Liver (tissue), 9 donors: ENCODE measurements around the gene COL26A1. TPM values are rescaled to one million over a fixed set of nuclear protein-coding genes. Genes with fewer than 3 reads are reported as not detected.
A peak's percentile ranks its signal among the peaks of the same experiment; 100 is the strongest.

Source experiments
- DNase-seq: peaks from one replicate; pipeline ENCODE4 v3.0.0-alpha.2; 2017; ENCODE audit warnings: low spot score
- H3K27ac ChIP-seq, 2 donors: one replicate each; pipeline ENCODE4 v1.7.0; 2013; ENCODE audit warnings: inconsistent platforms in 2 of 2, low read length in 2 of 2, control low read depth in 1 of 2, low read depth in 1 of 2, mild to moderate bottlenecking in 1 of 2
- H3K27me3 ChIP-seq, 4 donors: one replicate each; pipeline versions ENCODE4 v1.6.1 to v1.7.0; 2013; ENCODE audit warnings: low read length in 3 of 4, inconsistent platforms in 1 of 4, mild to moderate bottlenecking in 1 of 4, moderate library complexity in 1 of 4; ENCODE audit not compliant: control insufficient read depth in 4 of 4, insufficient read depth in 4 of 4
- H3K36me3 ChIP-seq, 4 donors: one replicate each; pipeline versions ENCODE4 v1.6.1 to v1.7.0; 2013; ENCODE audit warnings: low read length in 3 of 4, mild to moderate bottlenecking in 3 of 4, low read depth in 1 of 4, moderate library complexity in 1 of 4; ENCODE audit not compliant: control insufficient read depth in 4 of 4, insufficient read depth in 3 of 4
- H3K4me1 ChIP-seq, 4 donors: one replicate each; pipeline versions ENCODE4 v1.6.1 to v1.7.0; 2013; ENCODE audit warnings: low read length in 3 of 4, mild to moderate bottlenecking in 3 of 4, moderate library complexity in 1 of 4; ENCODE audit not compliant: control insufficient read depth in 4 of 4, insufficient read depth in 4 of 4
- H3K4me3 ChIP-seq, 3 donors: one replicate each; pipeline versions ENCODE4 v1.6.1 to v1.7.0; 2013; ENCODE audit warnings: low read length in 3 of 3, control low read depth in 1 of 3, low read depth in 1 of 3, mild to moderate bottlenecking in 1 of 3
- H3K9ac ChIP-seq, 2 donors: one replicate each; pipeline ENCODE4 v1.7.0; 2013; ENCODE audit warnings: low read length in 2 of 2, mild to moderate bottlenecking in 2 of 2, moderate library complexity in 2 of 2, control low read depth in 1 of 2, low read depth in 1 of 2
- H3K9me3 ChIP-seq, 4 donors: one replicate each; pipeline versions ENCODE4 v1.6.1 to v1.7.0; 2013; ENCODE audit warnings: low read length in 3 of 4; ENCODE audit not compliant: control insufficient read depth in 4 of 4
- CTCF ChIP-seq: fragments of 150-350 bp; IDR thresholded peaks from 2 replicates; pipeline ENCODE4 v1.5.1; 2017; ENCODE audit warnings: improper control_type of control experiment, low read depth, low read length; ENCODE audit not compliant: missing input control
- HNF4G ChIP-seq: IDR thresholded peaks from 2 replicates; pipeline ENCODE4 v1.6.1; 2016; ENCODE audit warnings: antibody characterized with exemption
- JUND ChIP-seq, 2 donors: IDR thresholded peaks; 2 replicates each; pipeline ENCODE4 v1.6.1; 2016; ENCODE audit warnings: antibody characterized with exemption in 2 of 2
- NR2F2 ChIP-seq: IDR thresholded peaks from 2 replicates; pipeline ENCODE4 v1.6.1; 2016; ENCODE audit warnings: antibody characterized with exemption
- RAD21 ChIP-seq, 2 donors: IDR thresholded peaks; 2 replicates each; pipeline ENCODE4 v1.6.1; 2016; ENCODE audit warnings: antibody characterized with exemption in 2 of 2, mild to moderate bottlenecking in 2 of 2
- RXRA ChIP-seq, 2 donors: IDR thresholded peaks; 2 replicates each; pipeline ENCODE4 v1.6.1; 2017 to 2018; ENCODE audit warnings: antibody characterized with exemption in 2 of 2, mild to moderate bottlenecking in 1 of 2
- SP1 ChIP-seq: IDR thresholded peaks from 2 replicates; pipeline ENCODE4 v1.6.1; 2018; ENCODE audit warnings: antibody characterized with exemption, mild to moderate bottlenecking
- YY1 ChIP-seq: IDR thresholded peaks from 2 replicates; pipeline ENCODE4 v1.6.1; 2016; ENCODE audit warnings: antibody characterized with exemption, mild to moderate bottlenecking
- WGBS: extraction: QIAGEN DNeasy Blood & Tissue Kit; methylation state at CpG from one replicate; pipeline ENCODE4 v1.1.7; 2013; 5-methylcytosine and 5-hydroxymethylcytosine counted together
- polyA plus RNA-seq, 2 donors: library from polyadenylated mRNA; stranded (reverse) in 1 of 2; unstranded in 1 of 2; fragments of 200-250 nt in 1 of 2; fragments of >200 nt in 1 of 2; fragmentation: Nextera tagmentation in 1 of 2; extraction: Ambion mirVana in 1 of 2; gene quantifications; one replicate each; pipeline versions ENCODE4 v1.2.1 to v1.2.3, GENCODE V29; 2013 to 2015
- total RNA-seq, 2 donors: library from RNA; depleted of rRNA; stranded (reverse); fragments of >200 nt; gene quantifications; one replicate each; pipeline ENCODE4 v1.2.3, GENCODE V29; 2014
- TF ChIP-seq, protein P1 (sequence below): IDR thresholded peaks from 2 replicates; pipeline ENCODE4 v1.6.1; 2016; ENCODE audit warnings: antibody characterized with exemption, mild to moderate bottlenecking
- TF ChIP-seq, protein P2 (sequence below): IDR thresholded peaks from 2 replicates; pipeline ENCODE4 v1.6.1; 2016; ENCODE audit warnings: antibody characterized with exemption
- donor health status: healthy.
- donor health status: healthy.
- donor health status: healthy.
- donor health status: healthy.
- donor health status: healthy.

Gene COL26A1
- total and polyA plus RNA-seq, 4 donors, result 0.76 to 1.8 (median 0.96) TPM

GRCh38 chr7:101363196-101363733, 590 bp downstream of the COL26A1 start:
- peak overlapping the region; percentile 51 to 84 (median 59) for H3K4me3 ChIP-seq
- 2% methylated on average over 46 of the region's 46 CpGs for WGBS
- no peak overlapping the region for H3K9ac ChIP-seq
- peak overlapping the region; percentile 69 to 76 for H3K27ac ChIP-seq
- H3K36me3 ChIP-seq, result no peaks in the 10 kb centered on the region
- H3K9me3 ChIP-seq, result no peaks in the 10 kb centered on the region
- peaks cover 6 to 17% (median 12%) of the 10 kb centered on the region in 4 donors for H3K4me1 ChIP-seq
- TF ChIP-seq, protein P1, sequence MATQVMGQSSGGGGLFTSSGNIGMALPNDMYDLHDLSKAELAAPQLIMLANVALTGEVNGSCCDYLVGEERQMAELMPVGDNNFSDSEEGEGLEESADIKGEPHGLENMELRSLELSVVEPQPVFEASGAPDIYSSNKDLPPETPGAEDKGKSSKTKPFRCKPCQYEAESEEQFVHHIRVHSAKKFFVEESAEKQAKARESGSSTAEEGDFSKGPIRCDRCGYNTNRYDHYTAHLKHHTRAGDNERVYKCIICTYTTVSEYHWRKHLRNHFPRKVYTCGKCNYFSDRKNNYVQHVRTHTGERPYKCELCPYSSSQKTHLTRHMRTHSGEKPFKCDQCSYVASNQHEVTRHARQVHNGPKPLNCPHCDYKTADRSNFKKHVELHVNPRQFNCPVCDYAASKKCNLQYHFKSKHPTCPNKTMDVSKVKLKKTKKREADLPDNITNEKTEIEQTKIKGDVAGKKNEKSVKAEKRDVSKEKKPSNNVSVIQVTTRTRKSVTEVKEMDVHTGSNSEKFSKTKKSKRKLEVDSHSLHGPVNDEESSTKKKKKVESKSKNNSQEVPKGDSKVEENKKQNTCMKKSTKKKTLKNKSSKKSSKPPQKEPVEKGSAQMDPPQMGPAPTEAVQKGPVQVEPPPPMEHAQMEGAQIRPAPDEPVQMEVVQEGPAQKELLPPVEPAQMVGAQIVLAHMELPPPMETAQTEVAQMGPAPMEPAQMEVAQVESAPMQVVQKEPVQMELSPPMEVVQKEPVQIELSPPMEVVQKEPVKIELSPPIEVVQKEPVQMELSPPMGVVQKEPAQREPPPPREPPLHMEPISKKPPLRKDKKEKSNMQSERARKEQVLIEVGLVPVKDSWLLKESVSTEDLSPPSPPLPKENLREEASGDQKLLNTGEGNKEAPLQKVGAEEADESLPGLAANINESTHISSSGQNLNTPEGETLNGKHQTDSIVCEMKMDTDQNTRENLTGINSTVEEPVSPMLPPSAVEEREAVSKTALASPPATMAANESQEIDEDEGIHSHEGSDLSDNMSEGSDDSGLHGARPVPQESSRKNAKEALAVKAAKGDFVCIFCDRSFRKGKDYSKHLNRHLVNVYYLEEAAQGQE, result no peak
- DNase-seq, result no peak
- H3K27me3 ChIP-seq, result no peaks in the 10 kb centered on the region

DNA sequence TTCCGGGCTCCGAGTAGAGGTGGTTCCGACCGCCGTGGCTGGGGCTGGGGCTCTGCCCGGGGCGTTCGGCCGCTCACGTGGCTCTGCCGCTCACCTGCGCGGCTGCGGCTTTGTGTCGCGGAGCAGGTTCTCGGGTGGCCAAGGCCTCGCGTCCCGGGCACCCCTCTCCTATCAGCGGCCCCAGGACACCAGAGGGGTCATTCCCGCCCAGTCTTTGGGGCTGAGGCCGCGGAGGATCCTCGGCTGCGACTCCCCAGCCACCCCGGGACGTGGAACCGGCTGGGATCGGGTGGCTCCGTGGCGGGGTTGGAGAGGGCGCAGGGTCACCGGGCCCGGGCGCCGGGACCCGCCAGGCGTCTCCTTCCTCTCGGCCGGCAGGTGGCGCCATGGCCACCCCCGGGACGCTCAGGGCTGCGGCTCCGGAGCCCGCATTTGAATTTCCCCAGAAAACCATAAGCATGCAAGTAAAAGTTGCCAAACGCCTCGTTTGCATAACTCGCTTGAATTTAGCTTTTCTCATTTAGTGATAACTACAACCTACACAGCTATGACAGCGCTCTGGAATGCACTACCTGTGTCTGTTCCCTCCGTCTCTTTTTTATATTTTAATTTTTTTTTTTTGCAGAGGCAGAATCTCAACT, 1.2 kb downstream of the COL26A1 start:
- Histone ChIP-seq H3K4me3 (peak overlapping the region; percentile 51 to 84 (median 59)), H3K9me3 (no peaks in the 10 kb centered on the region), H3K9ac (peak overlapping the region in 1 of 2 donors; percentile 16), H3K27me3 (no peaks in the 10 kb centered on the region), H3K4me1 (peaks cover 6 to 17% (median 12%) of the 10 kb centered on the region in 4 donors), H3K36me3 (no peaks in the 10 kb centered on the region), H3K27ac (peak overlapping the region; percentile 69 to 76)
- TF ChIP-seq NR2F2 (peak; percentile 20), CTCF (peak; percentile 88), YY1 (no peak), HNF4G (no peak), RXRA (IDR thresholded peaks at IDR 0.05) (peak in 1 of 2 donors; percentile 11), JUND (IDR thresholded peaks at IDR 0.05) (no peak), RAD21 (IDR thresholded peaks at IDR 0.05) (peak; percentile 86 to 90), SP1 (peak; percentile 14)
- TF ChIP-seq, protein P2, sequence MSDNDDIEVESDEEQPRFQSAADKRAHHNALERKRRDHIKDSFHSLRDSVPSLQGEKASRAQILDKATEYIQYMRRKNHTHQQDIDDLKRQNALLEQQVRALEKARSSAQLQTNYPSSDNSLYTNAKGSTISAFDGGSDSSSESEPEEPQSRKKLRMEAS, result no peak
- TF ChIP-seq, protein P1, result no peak
- peak; percentile 68 for DNase-seq
- WGBS, result 2% methylated on average over 52 of the region's 52 CpGs
